NB4 (cell line): ENCODE results near the gene SMC2.

Experiments used
- MAX ChIP-seq: IDR thresholded peaks from 2 replicates; pipeline ENCODE4 v1.6.1; 2011; ENCODE audit warnings: low read depth, low read length
- POLR2A ChIP-seq: IDR thresholded peaks from 2 replicates; pipeline ENCODE4 v1.6.1; 2011; ENCODE audit warnings: mild to moderate bottlenecking; ENCODE audit not compliant: insufficient read length; ENCODE audit errors: extremely low read depth
- TF ChIP-seq, protein P1 (sequence below): IDR thresholded peaks from one replicate; pipeline ENCODE4 v1.5.1; 2012; ENCODE audit warnings: low read depth, low read length

DNA sequence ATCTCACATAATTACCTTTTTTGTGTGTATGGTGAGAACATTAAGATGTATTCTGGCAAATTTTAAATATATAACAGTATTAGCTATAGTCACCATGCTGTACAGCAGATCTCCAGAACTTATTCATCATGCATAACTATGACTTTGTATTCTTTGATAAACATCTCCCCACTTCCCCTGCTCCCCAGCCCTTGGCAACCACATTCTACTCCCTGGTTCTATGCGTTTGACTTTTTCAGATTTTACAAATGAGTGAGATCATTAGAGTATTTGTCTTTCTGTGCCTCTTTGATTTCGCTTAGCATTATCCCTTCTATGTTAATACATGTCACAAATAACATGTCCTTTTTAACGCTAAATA, 49.4 kb downstream of the SMC2 start:
- TF ChIP-seq, protein P1, sequence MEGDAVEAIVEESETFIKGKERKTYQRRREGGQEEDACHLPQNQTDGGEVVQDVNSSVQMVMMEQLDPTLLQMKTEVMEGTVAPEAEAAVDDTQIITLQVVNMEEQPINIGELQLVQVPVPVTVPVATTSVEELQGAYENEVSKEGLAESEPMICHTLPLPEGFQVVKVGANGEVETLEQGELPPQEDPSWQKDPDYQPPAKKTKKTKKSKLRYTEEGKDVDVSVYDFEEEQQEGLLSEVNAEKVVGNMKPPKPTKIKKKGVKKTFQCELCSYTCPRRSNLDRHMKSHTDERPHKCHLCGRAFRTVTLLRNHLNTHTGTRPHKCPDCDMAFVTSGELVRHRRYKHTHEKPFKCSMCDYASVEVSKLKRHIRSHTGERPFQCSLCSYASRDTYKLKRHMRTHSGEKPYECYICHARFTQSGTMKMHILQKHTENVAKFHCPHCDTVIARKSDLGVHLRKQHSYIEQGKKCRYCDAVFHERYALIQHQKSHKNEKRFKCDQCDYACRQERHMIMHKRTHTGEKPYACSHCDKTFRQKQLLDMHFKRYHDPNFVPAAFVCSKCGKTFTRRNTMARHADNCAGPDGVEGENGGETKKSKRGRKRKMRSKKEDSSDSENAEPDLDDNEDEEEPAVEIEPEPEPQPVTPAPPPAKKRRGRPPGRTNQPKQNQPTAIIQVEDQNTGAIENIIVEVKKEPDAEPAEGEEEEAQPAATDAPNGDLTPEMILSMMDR, result no peak
- TF ChIP-seq POLR2A, result no peak
- TF ChIP-seq MAX, result no peak
